Muscle layer of duodenum (tissue), 2 donors: ENCODE data around the gene BRAP.
"Not testable (repeated sequence)": the region's sequence is repeated elsewhere in the genome, so short reads cannot be mapped to it uniquely, and the experiment has no call there.

Source experiments
- H3K27ac ChIP-seq: one replicate; pipeline ENCODE4 v1.7.0; 2013; ENCODE audit warnings: mild to moderate bottlenecking, low read length
- H3K27me3 ChIP-seq: one replicate; pipeline ENCODE4 v1.7.0; 2013; ENCODE audit warnings: low read depth, mild to moderate bottlenecking, control low read depth, low read length
- H3K36me3 ChIP-seq, 2 donors: one replicate each; pipeline ENCODE4 v1.7.0; 2013; ENCODE audit warnings: low read length in 2 of 2, control low read depth in 1 of 2, mild to moderate bottlenecking in 1 of 2; ENCODE audit not compliant: insufficient read depth in 2 of 2, control insufficient read depth in 1 of 2
- H3K4me1 ChIP-seq, 2 donors: one replicate each; pipeline ENCODE4 v1.7.0; 2013; ENCODE audit warnings: low read length in 2 of 2, mild to moderate bottlenecking in 2 of 2, control low read depth in 1 of 2, moderate library complexity in 1 of 2; ENCODE audit not compliant: insufficient read depth in 2 of 2, control insufficient read depth in 1 of 2
- H3K4me3 ChIP-seq, 2 donors: one replicate each; pipeline ENCODE4 v1.7.0; 2013; ENCODE audit warnings: low read length in 2 of 2, low read depth in 1 of 2, mild to moderate bottlenecking in 1 of 2
- H3K9me3 ChIP-seq, 2 donors: one replicate each; pipeline ENCODE4 v1.7.0; 2013; ENCODE audit warnings: low read length in 2 of 2, control low read depth in 1 of 2, mild to moderate bottlenecking in 1 of 2; ENCODE audit not compliant: control insufficient read depth in 1 of 2
- donor health status: healthy.

The BRAP gene, protein sequence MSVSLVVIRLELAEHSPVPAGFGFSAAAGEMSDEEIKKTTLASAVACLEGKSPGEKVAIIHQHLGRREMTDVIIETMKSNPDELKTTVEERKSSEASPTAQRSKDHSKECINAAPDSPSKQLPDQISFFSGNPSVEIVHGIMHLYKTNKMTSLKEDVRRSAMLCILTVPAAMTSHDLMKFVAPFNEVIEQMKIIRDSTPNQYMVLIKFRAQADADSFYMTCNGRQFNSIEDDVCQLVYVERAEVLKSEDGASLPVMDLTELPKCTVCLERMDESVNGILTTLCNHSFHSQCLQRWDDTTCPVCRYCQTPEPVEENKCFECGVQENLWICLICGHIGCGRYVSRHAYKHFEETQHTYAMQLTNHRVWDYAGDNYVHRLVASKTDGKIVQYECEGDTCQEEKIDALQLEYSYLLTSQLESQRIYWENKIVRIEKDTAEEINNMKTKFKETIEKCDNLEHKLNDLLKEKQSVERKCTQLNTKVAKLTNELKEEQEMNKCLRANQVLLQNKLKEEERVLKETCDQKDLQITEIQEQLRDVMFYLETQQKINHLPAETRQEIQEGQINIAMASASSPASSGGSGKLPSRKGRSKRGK

DNA sequence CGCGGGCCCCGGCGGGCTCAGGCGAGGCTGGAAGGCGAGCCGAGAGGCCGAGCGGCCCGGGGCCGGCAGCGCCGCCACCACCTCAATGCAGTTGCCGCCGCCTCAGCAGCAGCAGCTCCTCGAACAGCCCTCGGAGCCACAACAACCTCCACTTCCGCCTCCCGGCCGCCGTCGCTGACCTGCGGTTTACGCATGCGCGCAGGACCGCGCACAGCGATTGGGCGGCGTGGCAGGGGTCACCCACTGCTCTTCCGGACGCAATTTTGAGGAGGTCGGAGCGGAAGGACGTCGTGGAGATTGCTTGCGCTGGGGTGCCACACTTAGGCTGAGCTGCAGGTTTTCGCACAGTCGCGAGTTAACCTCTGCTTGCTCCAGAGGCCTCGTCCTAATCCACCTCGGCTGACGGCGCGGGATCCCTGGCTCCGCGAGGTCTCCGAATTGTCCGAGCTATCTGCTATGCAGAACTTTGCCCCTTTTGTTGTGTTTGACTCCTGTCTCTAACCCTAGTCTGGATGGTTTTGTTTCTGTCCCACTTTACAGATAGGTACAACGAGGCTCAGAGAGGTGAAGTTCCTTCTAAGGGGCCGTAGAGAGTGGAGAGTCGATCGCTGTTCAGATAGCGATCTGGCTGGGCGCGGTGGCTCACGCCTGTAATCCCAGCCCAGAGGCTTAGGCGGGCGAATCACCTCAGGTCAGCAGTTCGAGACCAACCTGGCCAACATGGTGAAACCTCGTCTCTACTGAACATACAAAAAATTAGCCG, at the start of gene BRAP, which contains the start of gene ACAD10:
Gene BRAP (minus strand): TSS at position 146 of the 763 bp plus-strand sequence. CDS start 164 bp downstream, outside the sequence.
Gene ACAD10 (plus strand): TSS at position 243 of the 763 bp plus-strand sequence. CDS start 6,657 bp downstream, outside the sequence.
- H3K27ac ChIP-seq = peak within 1 kb of the TSS; percentile 85
- H3K4me1 ChIP-seq = peaks cover 14 to 28% of the 10 kb centered on the region in 2 donors
- no peaks in the 10 kb centered on the region for H3K9me3 ChIP-seq
- H3K36me3 ChIP-seq = peaks cover 10 to 24% of the 10 kb centered on the region in 2 donors
- peak within 1 kb of the TSS; percentile 98 to 99 for H3K4me3 ChIP-seq
- H3K27me3 ChIP-seq = no peaks in the 10 kb centered on the region

- Histone ChIP-seq H3K27me3 (no peaks in the 10 kb centered on the region), H3K4me3 (no peak overlapping the region), H3K27ac (no peak overlapping the region), H3K36me3 (peaks cover 25 to 49% of the 10 kb centered on the region in 2 donors), H3K9me3 (no peaks in the 10 kb centered on the region), H3K4me1 (no peaks in the 10 kb centered on the region)
These were observed 47.7 kb upstream of the BRAP start for GRCh38 chr12:111733340-111733915.

DNA sequence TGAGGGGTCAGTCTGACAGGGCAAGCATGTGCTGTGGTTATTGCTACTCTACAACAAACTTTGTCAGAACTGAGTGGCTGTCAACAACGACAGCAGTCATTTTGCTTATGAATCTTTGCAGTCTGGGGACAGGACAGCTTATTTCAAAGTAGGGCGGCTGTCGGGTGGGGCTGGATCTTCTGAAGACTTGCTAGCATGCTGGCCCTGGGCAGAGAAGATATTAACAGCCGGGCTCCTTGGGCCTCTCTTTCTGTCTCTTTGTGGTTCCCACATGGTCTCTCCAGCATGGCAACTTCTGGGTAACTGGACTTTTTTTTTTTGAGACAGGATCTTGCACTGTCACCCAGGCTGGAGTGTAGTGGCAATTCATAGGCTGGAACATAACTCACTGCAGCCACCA, 47.0 kb upstream of the BRAP start:
- no peaks in the 10 kb centered on the region for H3K27me3 ChIP-seq
- H3K9me3 ChIP-seq = no peaks in the 10 kb centered on the region
- H3K4me1 ChIP-seq = no peaks in the 10 kb centered on the region
- peaks cover 25 to 51% of the 10 kb centered on the region in 2 donors for H3K36me3 ChIP-seq
- H3K27ac ChIP-seq = no peak overlapping the region
- H3K4me3 ChIP-seq = no peak overlapping the region

- Histone ChIP-seq H3K27ac (no peak overlapping the region), H3K4me1 (no peaks in the 10 kb centered on the region), H3K9me3 (no peaks in the 10 kb centered on the region), H3K4me3 (no peak overlapping the region), H3K36me3 (peaks cover 19 to 57% of the 10 kb centered on the region in 2 donors), H3K27me3 (no peaks in the 10 kb centered on the region)
These were observed 44.7 kb upstream of the BRAP start for GRCh38 chr12:111730420-111730819.

- H3K27me3 ChIP-seq = no peaks in the 10 kb centered on the region
- no peak overlapping the region for H3K27ac ChIP-seq
- H3K9me3 ChIP-seq = no peaks in the 10 kb centered on the region
- H3K36me3 ChIP-seq = peaks cover 19 to 51% of the 10 kb centered on the region in 2 donors
- H3K4me1 ChIP-seq = no peaks in the 10 kb centered on the region
- no peak overlapping the region for H3K4me3 ChIP-seq
These were observed 43.0 kb upstream of the BRAP start for GRCh38 chr12:111728795-111729194.

GRCh38 chr12:111723646-111724360, 38.0 kb upstream of the BRAP start:
- H3K9me3 ChIP-seq, H3K4me3 ChIP-seq, H3K27ac ChIP-seq, H3K4me1 ChIP-seq, H3K27me3 ChIP-seq: not testable (repeated sequence)
- H3K36me3 ChIP-seq = peaks cover 0 to 35% of the 10 kb centered on the region in 2 donors

GRCh38 chr12:111720457-111720856, 34.7 kb upstream of the BRAP start:
- Histone ChIP-seq H3K4me1 (peaks cover 0 to 10% of the 10 kb centered on the region in 2 donors), H3K9me3 (no peaks in the 10 kb centered on the region), H3K27me3 (no peaks in the 10 kb centered on the region), H3K27ac (no peak overlapping the region), H3K36me3 (peaks cover 8 to 43% of the 10 kb centered on the region in 2 donors), H3K4me3 (no peak overlapping the region)

DNA sequence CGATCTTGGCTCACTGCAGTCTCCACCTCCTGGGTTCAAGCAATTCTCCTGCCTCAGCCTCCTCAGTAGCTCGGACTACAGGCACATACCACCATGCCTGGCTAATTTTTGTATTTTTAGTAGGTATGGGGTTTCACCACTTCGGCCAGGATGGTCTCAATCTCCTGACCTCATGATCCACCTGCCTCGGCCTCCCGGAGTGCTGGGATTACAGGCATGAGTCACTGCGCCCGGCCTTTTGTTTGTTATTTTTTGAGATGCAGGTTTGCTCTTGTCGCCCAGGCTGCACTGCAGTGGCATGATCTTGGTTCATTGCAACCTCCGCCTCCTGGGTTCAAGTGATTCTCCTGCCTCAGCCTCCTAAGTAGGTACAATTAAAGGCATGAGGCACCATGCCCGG, 33.6 kb upstream of the BRAP start:
- not testable (repeated sequence) for H3K9me3 ChIP-seq, H3K4me3 ChIP-seq, H3K27me3 ChIP-seq, H3K27ac ChIP-seq
- Histone ChIP-seq H3K4me1 (peaks cover 0 to 19% of the 10 kb centered on the region in 2 donors), H3K36me3 (peaks cover 13 to 50% of the 10 kb centered on the region in 2 donors)

- Histone ChIP-seq H3K27me3 (no peaks in the 10 kb centered on the region), H3K27ac (no peak overlapping the region), H3K36me3 (peaks cover 31 to 64% of the 10 kb centered on the region in 2 donors), H3K4me3 (no peak overlapping the region), H3K4me1 (peaks cover 0 to 19% of the 10 kb centered on the region in 2 donors), H3K9me3 (no peaks in the 10 kb centered on the region)
These were observed 29.5 kb upstream of the BRAP start for GRCh38 chr12:111715279-111715678.

DNA sequence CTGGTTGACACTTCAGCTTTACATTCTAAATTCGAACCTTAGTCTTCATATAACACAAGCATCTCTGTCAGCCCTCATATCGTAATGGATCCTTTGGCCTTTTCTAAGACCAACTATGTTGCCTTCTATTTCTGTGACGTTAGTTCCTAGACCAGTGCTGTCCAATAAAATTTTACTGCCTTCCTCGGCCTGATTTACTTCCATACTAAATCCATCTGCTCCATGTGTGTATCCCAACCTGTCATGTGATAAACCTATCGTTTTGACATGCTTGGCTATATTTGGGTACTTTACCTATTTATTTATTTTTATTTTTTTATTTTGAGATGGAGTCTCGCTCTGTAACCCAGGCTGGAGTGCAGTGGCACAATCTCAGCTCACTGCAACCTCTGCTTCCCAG, 20.4 kb upstream of the BRAP start:
- no peak overlapping the region for H3K4me3 ChIP-seq
- no peaks in the 10 kb centered on the region for H3K9me3 ChIP-seq
- peaks cover 39 to 67% of the 10 kb centered on the region in 2 donors for H3K36me3 ChIP-seq
- H3K27me3 ChIP-seq = no peaks in the 10 kb centered on the region
- H3K4me1 ChIP-seq = no peaks in the 10 kb centered on the region
- no peak overlapping the region for H3K27ac ChIP-seq
